Keratinocyte (primary cell): Measurements from ENCODE around the gene GPR15. TPM values are rescaled to one million over a fixed set of nuclear protein-coding genes. Genes with fewer than 3 reads are reported as not detected.

ENCODE experiments used
- DNase-seq: peaks from one replicate; pipeline ENCODE4 v3.0.0-alpha.2; 2011; ENCODE audit warnings: low read depth, missing footprints, low spot score
- FAIRE-seq: peaks from 2 replicates; lab custom pipeline; 2011; peaks lifted over from hg19 to GRCh38; lab: Jason Lieb, UNC
- H2AFZ ChIP-seq: 2 replicates; pipeline ENCODE4 v1.6.0; 2012; ENCODE audit warnings: low read length, control low read depth, inconsistent platforms; ENCODE audit not compliant: control insufficient read depth
- H3K27ac ChIP-seq: 2 replicates; pipeline ENCODE4 v1.5.1; 2011; ENCODE audit warnings: low read length; ENCODE audit not compliant: control insufficient read depth, insufficient read depth
- H3K27me3 ChIP-seq: 3 replicates; pipeline ENCODE4 v1.6.0; 2011; ENCODE audit warnings: low read length; ENCODE audit not compliant: control insufficient read depth, insufficient read depth; ENCODE audit errors: extremely low read depth
- H3K36me3 ChIP-seq, 2 experiments: 2 replicates in 1 of 2; 3 replicates in 1 of 2; pipeline ENCODE4 v1.5.1; 2011; ENCODE audit warnings: low read length in 2 of 2, mild to moderate bottlenecking in 1 of 2; ENCODE audit not compliant: control insufficient read depth in 2 of 2, insufficient read depth in 2 of 2; ENCODE audit errors: extremely low read depth in 1 of 2
- H3K4me1 ChIP-seq: 3 replicates; pipeline ENCODE4 v1.5.1; 2011; ENCODE audit warnings: low read length; ENCODE audit not compliant: control insufficient read depth, insufficient read depth; ENCODE audit errors: extremely low read depth
- H3K4me2 ChIP-seq: 3 replicates; pipeline ENCODE4 v1.6.0; 2011; ENCODE audit warnings: low read depth, low read length; ENCODE audit not compliant: control insufficient read depth, insufficient read depth; ENCODE audit errors: extremely low read depth
- H3K4me3 ChIP-seq, 3 experiments: fragments of 200-600 bp in 1 of 3; sonication (generic) in 1 of 3; 2 replicates in 2 of 3; 3 replicates in 1 of 3; pipeline ENCODE4 v1.5.1; 2011 to 2016; ENCODE audit warnings: low read length in 3 of 3, mild to moderate bottlenecking in 3 of 3, control low read depth in 2 of 3, inconsistent platforms in 1 of 3, low read depth in 1 of 3, mixed read lengths in 1 of 3, mixed run types in 1 of 3, moderate library complexity in 1 of 3; ENCODE audit not compliant: control insufficient read depth in 2 of 3, insufficient read depth in 2 of 3; ENCODE audit errors: extremely low read depth in 1 of 3
- H3K79me2 ChIP-seq: 2 replicates; pipeline ENCODE4 v1.6.0; 2012; ENCODE audit warnings: low read length; ENCODE audit not compliant: control insufficient read depth, insufficient read depth
- H3K9ac ChIP-seq: 3 replicates; pipeline ENCODE4 v1.6.0; 2011; ENCODE audit warnings: low read length; ENCODE audit not compliant: control insufficient read depth, insufficient read depth; ENCODE audit errors: extremely low read depth
- H3K9me1 ChIP-seq: 3 replicates; pipeline ENCODE4 v1.6.0; 2011; ENCODE audit warnings: low read length; ENCODE audit not compliant: control insufficient read depth, insufficient read depth; ENCODE audit errors: extremely low read depth
- H3K9me3 ChIP-seq: 2 replicates; pipeline ENCODE4 v1.5.1; 2012; ENCODE audit warnings: low read depth, low read length; ENCODE audit not compliant: control insufficient read depth
- H4K20me1 ChIP-seq: 3 replicates; pipeline ENCODE4 v1.6.0; 2011; ENCODE audit warnings: low read length; ENCODE audit not compliant: control insufficient read depth, insufficient read depth; ENCODE audit errors: extremely low read depth
- CTCF ChIP-seq, 3 experiments: IDR thresholded peaks in 1 of 3; conservative IDR thresholded peaks in 1 of 3; optimal IDR thresholded peaks in 1 of 3; 2 replicates in 2 of 3; 3 replicates in 1 of 3; pipeline versions ENCODE3 to v1.5.1; 2011; ENCODE audit warnings: low read length in 3 of 3, mild to moderate bottlenecking in 3 of 3, moderate library complexity in 2 of 3, control low read depth in 1 of 3, inconsistent platforms in 1 of 3; ENCODE audit not compliant: insufficient read depth in 2 of 3; ENCODE audit errors: extremely low read depth in 1 of 3
- EZH2 ChIP-seq: IDR thresholded peaks from one replicate; pipeline ENCODE4 v1.6.1; 2012; ENCODE audit warnings: inconsistent platforms, mild to moderate bottlenecking, low read length, moderate library complexity
- dilution Hi-C: fragments of 300-500 bp; cut with MboI; formaldehyde crosslinking; loops from one replicate; pipeline ENCODE4 v1.7.0; 2020; ENCODE audit warnings: low sequenced_read_pairs; ENCODE audit not compliant: extremely low pct_ligation_motif_present
- polyA plus RNA-seq, 5 experiments: library from polyadenylated mRNA; depleted of rRNA in 3 of 5; stranded (reverse) in 3 of 5; stranded (forward) in 1 of 5; unstranded in 1 of 5; fragments of >200 nt; gene quantifications; 1 replicate in 1 of 5; 2 replicates in 3 of 5; 3 replicates in 1 of 5; pipeline versions ENCODE4 v1.2.1 to v1.2.3, GENCODE V29; 2011 to 2012; ENCODE audit warnings: missing spikeins in 2 of 5, low read depth in 1 of 5, low replicate concordance in 1 of 5

Gene GPR15
- polyA plus RNA-seq, 1 donor (not counting 4 experiments of a cell fraction or from before 2014, with no cell fraction given) = not detected

- dilution Hi-C loops = no loop called here
- H3K4me3 ChIP-seq = no peak overlapping the region
- no peak for FAIRE-seq
Measured at GRCh38 chr3:98551236-98551635, 19.5 kb downstream of the GPR15 start.

GRCh38 chr3:98551754-98552153, 20.0 kb downstream of the GPR15 start:
- Histone ChIP-seq H3K9ac (no peak overlapping the region), H3K4me1 (no peaks in the 10 kb centered on the region), H3K27ac (no peak overlapping the region), H2AFZ (no peak overlapping the region), H3K27me3 (no peaks in the 10 kb centered on the region), H3K79me2 (no peaks in the 10 kb centered on the region), H3K9me1 (no peaks in the 10 kb centered on the region), H3K4me3 (no peak overlapping the region), H4K20me1 (no peaks in the 10 kb centered on the region), H3K36me3 (no peaks in the 10 kb centered on the region), H3K4me2 (no peak overlapping the region), H3K9me3 (no peaks in the 10 kb centered on the region)
- DNase-seq (no peak), FAIRE-seq (no peak)
- dilution Hi-C loops = no loop called here
- TF ChIP-seq EZH2 = no peak
- TF ChIP-seq CTCF (optimal IDR thresholded peaks at IDR 0.05 in 1 of 3, IDR thresholded peaks at IDR 0.05 in 1 of 3, conservative IDR thresholded peaks at IDR 0.05 in 1 of 3; ENCODE audit: extremely low read depth in 1 of 3, insufficient read depth in 2 of 3, low read length in 3 of 3) = no peak

More at GRCh38 chr3:98551236-98551635, 19.5 kb downstream of the GPR15 start:
- Histone ChIP-seq H2AFZ (no peak overlapping the region), H3K4me2 (no peak overlapping the region), H3K9me3 (no peaks in the 10 kb centered on the region), H4K20me1 (no peaks in the 10 kb centered on the region), H3K4me1 (no peaks in the 10 kb centered on the region), H3K9me1 (no peaks in the 10 kb centered on the region), H3K27ac (no peak overlapping the region), H3K9ac (no peak overlapping the region), H3K27me3 (no peaks in the 10 kb centered on the region), H3K79me2 (no peaks in the 10 kb centered on the region), H3K36me3 (no peaks in the 10 kb centered on the region)
- TF ChIP-seq CTCF (optimal IDR thresholded peaks at IDR 0.05 in 1 of 3, IDR thresholded peaks at IDR 0.05 in 1 of 3, conservative IDR thresholded peaks at IDR 0.05 in 1 of 3; ENCODE audit: extremely low read depth in 1 of 3, insufficient read depth in 2 of 3, low read length in 3 of 3) (no peak), EZH2 (no peak)
- no peak for DNase-seq
